HG03575 (cell line): ENCODE results near the gene PTGDS.

Experiments
- ATAC-seq: cut with Tn5 transposase; IDR thresholded peaks from one replicate; pipeline ENCODE4 v1.9.1; 2021; ENCODE audit not compliant: unreplicated experiment, insufficient number of reproducible peaks, low FRiP score; ENCODE audit errors: extremely low read depth

Gene PTGDS

DNA sequence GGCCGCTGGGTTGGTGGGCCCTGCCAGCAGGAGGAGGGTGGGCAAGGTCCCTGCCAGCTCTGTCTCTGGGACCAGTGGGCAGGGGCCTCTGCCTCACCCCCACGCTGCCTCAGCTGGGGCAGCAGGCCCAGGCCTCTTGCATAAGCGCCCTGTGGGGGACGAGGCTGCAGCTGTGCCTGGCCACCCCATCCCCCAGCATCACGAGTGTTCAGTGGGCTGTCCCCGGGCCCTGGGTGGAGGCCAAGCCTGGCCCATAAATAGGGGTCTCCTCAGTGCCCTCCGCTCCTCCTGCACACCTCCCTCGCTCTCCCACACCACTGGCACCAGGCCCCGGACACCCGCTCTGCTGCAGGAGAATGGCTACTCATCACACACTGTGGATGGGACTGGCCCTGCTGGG, at the start of gene PTGDS:
Gene PTGDS (plus strand): TSS at position 282 of the 400 bp plus-strand sequence. CDS start 75 bp downstream, at position 357.
- no peak for ATAC-seq

DNA sequence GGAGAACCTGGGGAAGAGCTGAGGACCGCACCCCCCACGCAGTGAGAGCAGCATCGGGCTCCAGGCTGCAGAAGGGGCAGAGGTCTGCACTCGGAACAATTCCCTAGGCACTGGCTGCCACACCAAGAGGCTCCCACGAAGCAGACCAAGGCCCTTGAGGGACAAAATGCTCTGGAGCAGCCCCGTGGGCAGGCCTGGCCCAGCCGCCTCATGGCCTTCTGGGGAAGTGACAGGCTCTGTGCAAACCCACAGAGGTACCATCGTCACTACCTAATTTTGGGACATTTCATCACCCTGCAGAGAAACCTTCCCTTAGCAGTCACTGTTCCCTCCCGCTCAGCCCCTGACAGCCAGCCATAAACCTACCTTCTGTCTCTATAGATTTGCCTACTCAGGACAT, 48.7 kb upstream of the PTGDS start:
- no peak for ATAC-seq

DNA sequence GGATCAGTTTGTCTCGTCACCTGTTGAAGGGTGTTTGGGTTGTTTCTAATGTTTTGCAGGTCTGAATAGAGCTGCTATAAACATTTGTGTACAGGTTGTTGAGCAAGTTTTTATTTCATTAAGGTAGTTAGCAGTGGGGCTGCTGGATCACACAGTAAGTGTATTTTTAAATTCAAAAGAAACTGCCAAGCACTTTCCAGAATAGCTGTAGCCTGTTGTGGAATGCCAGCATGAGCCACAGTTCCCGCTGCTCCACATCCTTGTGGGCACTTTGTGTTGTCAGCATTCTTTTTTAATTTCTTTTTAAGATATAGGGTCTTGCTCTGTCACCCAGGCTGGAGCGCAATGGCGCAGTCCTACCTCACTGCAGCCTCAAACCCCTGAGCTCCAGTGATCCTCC, 47.3 kb upstream of the PTGDS start:
- no peak for ATAC-seq

DNA sequence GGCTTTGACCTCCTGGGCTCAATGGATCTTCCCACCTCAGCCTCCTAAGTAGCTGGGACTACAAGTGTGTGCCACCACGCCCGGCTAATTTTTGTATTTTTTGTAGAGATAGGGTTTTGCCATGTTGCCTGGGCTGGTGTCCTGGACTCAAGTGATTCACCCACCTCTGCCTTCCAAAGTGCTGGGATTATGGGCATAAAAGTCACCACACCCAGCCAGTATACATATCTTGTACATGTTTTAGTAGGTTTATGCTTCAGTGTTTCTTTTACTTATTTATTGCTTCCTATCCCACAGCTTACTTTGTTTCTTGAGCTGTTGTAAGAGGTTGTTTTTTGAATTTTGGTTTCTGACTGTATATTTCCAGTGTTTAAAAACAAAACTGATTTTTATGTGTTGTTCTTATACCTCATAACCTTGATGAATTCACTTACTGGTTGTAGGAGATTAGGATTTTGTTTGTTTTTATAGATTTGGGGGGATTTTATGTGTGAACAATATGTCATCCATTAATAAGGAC, 45.6 kb upstream of the PTGDS start:
- no peak for ATAC-seq

DNA sequence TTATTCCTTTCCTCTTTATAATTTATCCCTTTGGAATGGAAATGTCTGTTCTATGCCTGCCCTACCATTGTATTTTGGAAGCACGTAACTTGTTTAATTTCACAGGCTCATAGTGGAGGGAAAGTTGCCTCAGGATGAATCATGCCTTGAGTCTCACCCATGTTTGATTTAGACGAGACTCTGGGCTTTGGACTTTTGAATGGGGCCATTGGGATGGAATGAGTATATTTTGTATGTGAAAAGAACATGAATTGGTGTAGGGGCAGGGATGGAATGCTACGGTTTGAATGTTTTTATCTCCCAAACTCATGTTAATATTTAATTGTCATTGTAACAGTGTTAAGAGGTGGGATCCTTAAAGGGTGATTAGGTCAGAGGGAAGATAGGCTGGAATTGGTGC, 43.0 kb upstream of the PTGDS start:
- no peak for ATAC-seq

DNA sequence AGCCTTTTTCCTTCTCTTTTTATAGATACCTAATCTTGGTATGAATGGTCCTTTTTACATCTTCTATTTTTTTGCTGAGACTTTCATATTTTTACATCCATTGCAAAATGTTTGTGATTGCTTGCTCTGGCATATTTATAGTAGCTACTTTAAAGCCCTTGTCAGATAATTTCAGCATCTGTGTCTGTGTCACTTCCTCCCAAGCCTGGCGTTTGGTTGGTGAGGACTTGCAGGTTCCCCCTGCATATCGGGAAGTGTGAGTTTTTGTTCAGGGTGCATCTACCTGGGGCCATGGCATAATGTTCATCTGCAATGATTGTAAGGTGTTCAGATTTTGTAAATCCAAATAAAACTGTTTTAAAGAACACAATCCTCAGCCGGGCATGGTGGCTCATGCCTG, 41.7 kb upstream of the PTGDS start:
- ATAC-seq: no peak

DNA sequence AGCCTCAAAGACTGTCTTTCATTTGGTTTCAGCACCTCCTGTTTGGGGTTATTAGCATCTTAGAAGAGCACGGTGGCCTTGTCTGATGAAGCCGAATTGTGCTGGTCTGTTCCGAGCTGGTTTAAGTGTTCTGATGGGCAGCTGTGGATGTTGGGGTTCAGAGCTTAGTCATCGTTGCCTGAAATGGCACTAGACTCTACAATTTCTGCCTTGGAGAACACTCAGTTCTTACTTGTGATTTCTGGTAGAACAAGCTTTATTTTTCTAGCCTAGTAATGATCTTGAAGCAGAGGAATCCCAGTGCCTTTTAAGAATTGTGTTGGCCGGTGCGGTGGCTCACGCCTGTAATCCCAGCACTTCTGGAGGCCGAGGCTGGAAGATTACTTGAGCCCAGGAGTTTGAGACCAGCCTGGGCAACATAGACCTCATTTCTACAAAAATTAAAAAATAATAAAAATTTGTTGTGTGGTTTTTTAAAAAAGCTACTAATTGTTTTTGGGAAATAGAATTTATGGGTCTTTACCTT, 40.6 kb upstream of the PTGDS start:
- ATAC-seq: no peak

DNA sequence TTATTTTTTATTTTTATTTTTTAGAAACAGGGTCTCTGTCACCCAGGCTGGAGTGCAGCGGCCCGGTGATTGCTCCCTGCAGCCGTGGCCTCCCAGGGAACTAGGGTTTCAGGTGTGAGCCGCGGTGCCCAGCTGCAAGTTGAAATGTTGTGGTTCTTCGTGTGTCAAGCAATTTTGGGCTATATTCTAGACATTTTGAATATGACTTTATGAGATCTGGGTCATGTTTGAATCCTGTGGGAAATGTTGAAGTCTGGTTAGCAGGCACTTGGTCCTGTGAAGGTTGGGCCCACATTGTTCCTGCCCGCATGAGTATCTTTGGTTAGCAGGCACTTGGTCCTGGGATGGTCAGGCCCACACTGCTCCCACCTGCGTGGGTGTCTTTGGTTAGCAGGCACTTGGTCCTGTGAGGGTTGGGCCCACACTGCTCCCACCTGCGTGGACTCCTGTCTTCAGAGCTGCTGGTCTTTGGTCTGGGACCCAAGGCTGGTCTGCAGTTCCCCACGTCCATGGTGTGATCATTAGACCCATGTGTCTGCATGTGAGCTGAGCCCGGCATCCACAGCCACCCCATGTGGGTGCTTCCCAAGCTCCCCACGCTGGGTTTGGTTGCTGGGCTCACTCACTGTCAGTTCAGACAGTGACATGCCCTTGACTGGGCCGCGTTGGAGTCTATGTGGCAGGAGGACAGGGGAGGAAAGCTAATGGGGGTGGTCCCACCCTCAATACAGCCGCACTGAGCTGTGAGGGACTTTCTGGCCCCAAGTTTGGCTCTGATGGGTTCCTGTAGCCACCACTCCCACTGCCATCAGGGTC, 39.9 kb upstream of the PTGDS start:
- no peak for ATAC-seq

DNA sequence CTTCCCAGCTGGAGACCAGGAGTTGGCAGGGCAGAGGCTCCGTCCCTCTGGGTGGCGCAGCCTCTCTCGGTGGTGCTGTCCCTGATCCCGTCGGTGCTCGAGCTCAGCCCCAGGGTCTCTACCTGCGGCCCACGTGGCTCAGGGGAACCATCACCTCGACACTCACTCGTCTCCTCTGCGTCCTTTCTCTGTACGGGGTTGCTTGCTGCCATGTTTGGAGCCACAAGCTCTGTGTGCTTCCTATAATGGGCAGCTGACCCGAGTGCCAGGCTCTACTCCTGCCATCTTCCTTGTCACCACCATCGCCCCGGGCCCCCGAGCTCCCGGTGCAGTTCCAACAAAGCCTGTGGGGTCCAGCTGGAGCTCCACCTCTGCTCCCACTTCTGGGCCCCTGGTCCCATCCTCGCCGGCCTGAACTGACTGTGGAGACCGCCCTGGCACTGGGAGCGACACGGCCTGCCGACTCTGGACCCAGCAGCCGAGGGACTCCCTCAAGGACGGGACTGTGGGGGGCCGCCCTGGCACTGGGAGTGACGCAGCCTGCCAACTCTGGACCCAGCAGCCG, 37.8 kb upstream of the PTGDS start:
- ATAC-seq: no peak

DNA sequence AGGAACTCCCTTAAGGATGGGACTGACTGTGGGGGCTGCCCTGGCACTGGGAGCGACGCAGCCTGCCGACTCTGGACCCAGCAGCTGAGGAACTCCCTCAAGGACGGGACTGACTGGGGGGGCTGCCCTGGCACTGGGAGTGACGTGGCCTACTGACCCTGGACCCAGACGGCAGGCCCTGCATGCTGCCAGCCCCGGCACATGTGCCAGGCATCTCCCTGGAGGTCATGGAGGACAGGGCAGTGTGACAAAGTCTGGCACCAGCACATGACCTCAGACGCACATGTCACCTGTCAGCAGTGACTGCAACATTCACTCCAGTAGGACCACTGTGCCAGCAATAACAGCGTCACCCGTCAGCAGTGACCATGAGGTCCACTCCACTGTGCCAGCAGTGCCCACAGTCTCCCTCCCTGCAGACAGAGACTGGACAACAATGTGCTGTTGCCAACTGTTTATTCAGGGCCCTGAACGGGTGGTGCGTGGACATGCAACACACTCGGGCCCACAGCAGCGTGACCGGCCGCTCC, 37.2 kb upstream of the PTGDS start:
- ATAC-seq: no peak

DNA sequence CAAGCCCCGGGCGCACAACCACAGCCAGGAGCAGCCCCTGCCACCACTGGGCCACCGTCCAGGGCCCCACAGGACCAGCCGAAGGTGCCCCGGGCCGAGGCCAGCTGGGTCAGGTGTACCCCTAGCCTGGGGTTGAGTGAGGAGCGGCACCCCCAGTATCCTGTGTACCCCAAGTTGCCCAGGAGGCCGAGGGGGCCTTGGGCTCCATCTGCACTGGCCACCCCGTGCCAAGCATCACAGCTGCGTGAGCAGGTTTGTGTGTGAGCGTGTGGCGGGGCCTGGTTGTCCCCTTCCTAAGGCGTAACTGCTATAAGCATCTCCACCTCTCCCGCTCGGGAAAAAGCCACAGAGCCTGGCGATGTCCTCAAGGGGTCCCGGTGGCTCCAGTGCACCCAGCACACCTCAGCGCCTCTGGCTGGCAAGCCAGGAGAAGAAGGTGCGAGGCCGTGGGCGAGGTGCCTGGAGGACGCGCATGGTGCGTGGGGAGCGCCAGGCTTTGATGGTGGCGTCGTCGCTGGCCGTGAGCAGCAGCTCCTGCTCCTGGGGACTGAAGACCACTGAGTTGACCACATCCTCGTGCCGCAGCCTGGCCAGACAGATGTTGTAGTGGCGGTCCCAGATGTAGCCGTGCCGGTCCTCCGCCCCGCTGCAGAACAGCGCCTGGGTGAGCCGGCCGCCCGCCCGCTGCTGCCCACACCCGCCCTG, 36.6 kb upstream of the PTGDS start:
- ATAC-seq: no peak

DNA sequence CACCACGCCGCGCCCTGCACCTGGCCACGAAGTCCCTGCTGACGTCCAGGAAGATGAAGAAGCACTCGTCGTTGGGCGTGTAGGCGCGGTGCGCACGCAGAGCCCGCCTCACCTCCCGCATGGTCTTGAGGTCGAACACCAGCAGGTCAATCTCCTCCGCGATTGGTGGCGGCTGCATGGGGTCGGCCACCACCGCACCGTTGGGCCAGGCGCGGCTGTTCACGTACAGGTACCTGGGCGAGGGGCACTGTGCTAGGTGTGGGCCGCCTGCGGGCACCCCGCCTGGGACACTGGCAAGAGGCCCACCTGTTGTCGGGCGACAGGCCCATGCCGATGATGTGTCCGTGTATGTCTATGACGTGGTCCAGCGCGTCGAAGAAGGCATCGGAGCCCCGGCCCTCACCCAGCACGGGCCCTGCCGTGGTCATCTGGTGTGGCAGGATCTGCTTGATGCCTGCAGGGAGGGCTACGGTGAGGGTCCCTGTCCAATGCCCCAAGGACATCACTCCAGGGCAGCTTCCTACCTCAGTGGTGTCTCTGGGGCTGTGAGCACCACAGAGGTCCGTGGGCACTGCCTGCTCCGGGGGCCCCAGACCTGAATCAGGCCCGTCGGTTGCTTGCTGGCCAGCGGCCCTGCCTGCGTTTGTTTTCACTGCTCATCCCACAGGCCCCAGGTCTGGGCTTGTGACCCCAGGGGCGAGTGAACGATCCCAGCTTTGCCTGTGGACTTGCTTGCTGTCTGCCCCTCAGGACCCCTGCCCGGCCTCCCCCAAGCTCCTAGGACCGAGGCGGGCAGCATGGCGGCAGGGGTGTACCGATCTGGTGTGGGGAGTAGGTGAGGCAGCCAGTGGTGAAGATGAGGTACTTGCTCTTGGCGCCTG, 35.8 kb upstream of the PTGDS start:
- no peak for ATAC-seq

DNA sequence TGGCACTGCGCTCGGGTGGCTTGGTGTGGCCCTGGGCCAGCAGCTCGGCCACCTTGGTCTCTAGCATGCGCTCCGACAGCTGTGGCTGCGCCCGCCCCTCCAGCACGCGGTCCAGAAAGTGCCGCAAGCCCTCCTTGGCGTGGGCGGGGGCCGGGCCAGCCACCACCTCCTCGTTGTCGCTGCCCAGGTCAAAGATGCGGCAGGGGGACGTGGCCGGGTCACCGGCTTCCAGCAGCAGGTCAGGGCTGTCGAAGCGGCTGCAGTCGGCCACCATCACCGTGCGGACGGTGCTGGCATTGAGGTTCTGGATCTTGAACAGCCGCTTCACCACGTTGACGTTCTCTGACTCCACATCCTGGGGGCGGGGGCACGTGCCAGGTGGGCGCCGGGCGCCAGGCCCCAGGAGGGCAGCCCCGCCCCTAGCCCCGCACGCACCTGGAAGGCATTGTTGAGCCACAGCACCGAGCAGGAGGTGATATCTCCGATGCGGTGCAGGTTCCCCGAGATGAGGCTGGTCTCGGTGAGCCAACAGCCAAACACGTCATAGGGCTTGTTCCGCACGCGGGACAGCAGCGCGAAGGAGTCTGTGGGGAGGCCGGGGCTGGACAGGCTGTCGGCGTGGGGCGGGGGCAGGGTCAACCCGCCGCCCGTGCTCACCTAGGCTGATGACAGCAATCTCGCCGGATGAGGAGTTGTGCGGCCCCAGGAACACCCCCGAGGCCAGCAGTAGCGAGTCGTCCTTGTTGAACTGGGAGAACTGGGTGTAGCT, 35.0 kb upstream of the PTGDS start:
- no peak for ATAC-seq

DNA sequence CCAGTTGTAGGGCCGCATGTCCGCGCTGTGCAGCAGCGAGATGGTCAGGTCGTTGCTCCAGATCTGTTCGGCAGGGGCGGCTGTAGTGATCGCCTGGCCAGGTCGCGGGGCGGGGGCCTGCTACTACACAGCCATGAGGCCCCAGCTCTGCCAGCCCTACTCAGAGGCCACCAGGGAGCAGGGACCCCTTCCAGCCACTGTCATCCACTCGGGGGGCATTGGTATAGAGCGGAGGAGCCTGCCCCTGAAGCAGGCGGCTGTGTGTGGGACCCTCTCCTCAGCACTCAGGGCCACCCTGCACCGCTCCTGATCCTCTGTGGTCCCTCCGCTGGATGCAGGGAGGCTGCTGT, 34.4 kb upstream of the PTGDS start:
- ATAC-seq: no peak

DNA sequence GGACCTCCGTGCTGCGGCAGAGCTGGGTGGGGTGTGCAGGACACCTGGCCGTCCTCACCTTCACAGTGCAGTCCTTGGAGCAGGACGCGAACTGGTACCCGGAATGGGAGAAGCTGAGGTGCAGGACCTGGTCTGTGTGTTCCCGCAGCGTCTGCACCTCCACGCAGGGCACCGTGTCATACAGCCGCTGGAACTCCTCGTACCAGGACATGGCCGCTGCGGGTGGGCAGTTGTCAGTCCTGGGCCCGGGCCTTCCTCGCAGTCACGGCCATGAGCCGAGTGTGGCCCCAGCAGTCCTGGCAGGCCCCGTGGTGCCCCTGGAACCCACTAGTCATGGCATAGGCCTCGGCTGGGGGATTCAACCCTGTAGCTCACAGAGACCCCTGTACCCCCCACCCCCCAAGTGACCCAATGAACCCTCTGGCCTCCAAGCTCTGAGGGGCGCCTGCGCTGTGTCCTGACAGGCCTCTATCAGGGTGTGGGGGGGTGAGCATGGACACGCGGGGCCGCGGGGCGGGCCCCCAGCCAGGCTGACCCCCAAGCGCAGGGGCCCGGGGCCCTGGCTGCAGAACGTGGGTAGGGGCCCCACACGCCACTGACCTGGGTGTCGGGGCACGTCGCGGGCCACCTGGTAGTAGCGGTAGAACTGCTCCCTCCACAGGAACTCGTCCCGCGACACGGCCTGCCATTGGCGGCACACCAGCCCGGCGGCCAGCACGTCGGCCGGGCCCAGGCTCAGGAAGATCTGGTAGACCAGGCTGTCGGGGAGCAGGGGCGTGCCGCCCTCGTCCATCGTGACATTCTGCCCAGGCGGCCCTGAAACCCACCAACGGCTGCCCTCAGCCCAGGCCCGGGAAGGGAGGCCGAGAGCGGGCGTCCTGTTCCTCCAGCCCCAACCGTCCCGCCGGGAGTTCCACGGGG, 33.8 kb upstream of the PTGDS start:
- no peak for ATAC-seq

DNA sequence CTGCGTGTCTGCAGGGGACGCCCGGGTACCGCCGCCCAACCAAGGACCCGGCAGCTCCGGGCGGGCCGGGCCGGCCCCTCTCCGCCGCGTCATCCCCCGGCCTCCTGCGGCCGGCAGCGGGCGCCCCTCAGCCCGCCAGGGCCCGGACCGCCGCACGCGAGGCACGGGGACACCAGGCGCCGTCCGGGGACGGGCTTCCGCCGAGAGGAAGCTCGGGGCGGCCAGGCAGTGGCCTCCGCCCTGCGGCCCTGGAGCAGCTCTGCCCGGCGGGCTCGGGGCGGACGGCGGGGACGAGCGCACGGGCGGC, 33.1 kb upstream of the PTGDS start:
- no peak for ATAC-seq
